ENCODE data around the gene TACR2. TPM values are rescaled to one million over a fixed set of nuclear protein-coding genes. Genes with fewer than 3 reads are reported as not detected.

Gene TACR2
- total and polyA plus RNA-seq, 2 of the 13 experiments (the other 11 are each of a cell fraction or from before 2014, with no cell fraction given), result 0.04 TPM; not detected in 1

GRCh38 chr10:69425511-69426298 lies 9.0 kb upstream of the TACR2 start (continued):
- TF ChIP-seq, protein P1, sequence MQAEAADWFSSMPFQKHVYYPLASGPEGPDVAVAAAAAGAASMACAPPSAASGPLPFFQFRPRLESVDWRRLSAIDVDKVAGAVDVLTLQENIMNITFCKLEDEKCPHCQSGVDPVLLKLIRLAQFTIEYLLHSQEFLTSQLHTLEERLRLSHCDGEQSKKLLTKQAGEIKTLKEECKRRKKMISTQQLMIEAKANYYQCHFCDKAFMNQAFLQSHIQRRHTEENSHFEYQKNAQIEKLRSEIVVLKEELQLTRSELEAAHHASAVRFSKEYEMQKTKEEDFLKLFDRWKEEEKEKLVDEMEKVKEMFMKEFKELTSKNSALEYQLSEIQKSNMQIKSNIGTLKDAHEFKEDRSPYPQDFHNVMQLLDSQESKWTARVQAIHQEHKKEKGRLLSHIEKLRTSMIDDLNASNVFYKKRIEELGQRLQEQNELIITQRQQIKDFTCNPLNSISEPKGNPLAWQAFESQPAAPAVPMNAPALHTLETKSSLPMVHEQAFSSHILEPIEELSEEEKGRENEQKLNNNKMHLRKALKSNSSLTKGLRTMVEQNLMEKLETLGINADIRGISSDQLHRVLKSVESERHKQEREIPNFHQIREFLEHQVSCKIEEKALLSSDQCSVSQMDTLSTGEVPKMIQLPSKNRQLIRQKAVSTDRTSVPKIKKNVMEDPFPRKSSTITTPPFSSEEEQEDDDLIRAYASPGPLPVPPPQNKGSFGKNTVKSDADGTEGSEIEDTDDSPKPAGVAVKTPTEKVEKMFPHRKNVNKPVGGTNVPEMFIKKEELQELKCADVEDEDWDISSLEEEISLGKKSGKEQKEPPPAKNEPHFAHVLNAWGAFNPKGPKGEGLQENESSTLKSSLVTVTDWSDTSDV (CRISPR knock-in tag; IDR thresholded peaks at IDR 0.05), result no peak
- TF ChIP-seq ERF (CRISPR knock-in tag; IDR thresholded peaks at IDR 0.05), result peak; percentile 85; the same call in 1 of the 2 replicates
- no peak for TF ChIP-seq SNAI1 (CRISPR knock-in tag; IDR thresholded peaks at IDR 0.05; ENCODE audit: borderline replicate concordance)
- TF ChIP-seq ZNF281 (CRISPR knock-in tag; IDR thresholded peaks at IDR 0.05; ENCODE audit: borderline replicate concordance), result peak; percentile 50; the same call in 1 of the 2 replicates
- TF ChIP-seq THRA (CRISPR knock-in tag; IDR thresholded peaks at IDR 0.05; ENCODE audit: borderline replicate concordance), result peak; percentile 73; the same call in 1 of the 2 replicates
- TF ChIP-seq TCF7 (IDR thresholded peaks at IDR 0.05; ENCODE audit: low read depth), result peak; percentile 70
- TF ChIP-seq CAMTA2 (CRISPR knock-in tag; IDR thresholded peaks at IDR 0.05; ENCODE audit: borderline replicate concordance), result no peak
- no peak for TF ChIP-seq FUBP1 (CRISPR knock-in tag; IDR thresholded peaks at IDR 0.05; ENCODE audit: borderline replicate concordance)
- TF ChIP-seq KLF15 (CRISPR knock-in tag; IDR thresholded peaks at IDR 0.05; ENCODE audit: borderline replicate concordance), result no peak
- TF ChIP-seq ZNF513 (CRISPR knock-in tag; conservative IDR thresholded peaks at IDR 0.05), result no peak
- TF ChIP-seq ZNF7 (CRISPR knock-in tag; IDR thresholded peaks at IDR 0.05), result no peak
- TF ChIP-seq SIN3B (IDR thresholded peaks at IDR 0.05; ENCODE audit: low read length), result no peak
- TF ChIP-seq BCL3 (CRISPR knock-in tag; IDR thresholded peaks at IDR 0.05), result no peak
- no peak for TF ChIP-seq ZNF782 (CRISPR knock-in tag; IDR thresholded peaks at IDR 0.05; ENCODE audit: borderline replicate concordance)
- no peak for TF ChIP-seq REL (CRISPR knock-in tag; conservative IDR thresholded peaks at IDR 0.05)
- no peak for TF ChIP-seq SP2 (CRISPR knock-in tag; IDR thresholded peaks at IDR 0.05)

Measured in HepG2 (cell line).